A549 (cell line): ENCODE results near the gene PDGFA. TPM values are rescaled to one million over a fixed set of nuclear protein-coding genes. Genes with fewer than 3 reads are reported as not detected.
A peak's percentile ranks its signal among the peaks of the same experiment; 100 is the strongest.

ENCODE experiments used
- ATAC-seq, 2 experiments: fragments of 200-7000 bp in 1 of 2; fragments of >200 bp in 1 of 2; cut with Nextera tagmentation in 1 of 2; cut with Tn5 transposase in 1 of 2; 3 replicates each; pipeline versions ENCODE4 v1.8.0 to v1.9.1; 2018 to 2020; ENCODE audit warnings: mild to moderate bottlenecking in 1 of 2, moderate library complexity in 1 of 2
- CTCF ChIA-PET: fragments of 300-600 bp; sonication (Branson Sonifier 250); formaldehyde crosslinking; extraction: SDS; loops from one replicate; lab custom pipeline; 2021; ENCODE audit warnings: antibody characterized with exemption, inconsistent platforms; lab: Yijun Ruan, JAX
- POLR2A ChIA-PET: fragments of 350-600 bp; formaldehyde crosslinking; extraction: SDS; loops from one replicate; lab custom pipeline; 2021; ENCODE audit warnings: antibody characterized with exemption, inconsistent platforms; lab: Yijun Ruan, JAX
- DNase-seq, 2 experiments: peaks; one replicate each; pipeline versions ENCODE4 v3.0.0 to v3.0.0-alpha.2; 2011 to 2016; ENCODE audit warnings: low read depth in 1 of 2, low spot score in 1 of 2
- FAIRE-seq: peaks from 2 replicates; lab custom pipeline; 2011; peaks lifted over from hg19 to GRCh38; lab: Jason Lieb, UNC
- H3K27ac ChIP-seq, 2 experiments: fragments of >200 bp; sonication (Bioruptor Twin); formaldehyde crosslinking; 3 replicates each; pipeline ENCODE4 v1.5.1; 2016 to 2017
- H3K4me1 ChIP-seq: fragments of >200 bp; sonication (Bioruptor Twin); formaldehyde crosslinking; 3 replicates; pipeline ENCODE4 v1.6.1; 2016
- H3K4me2 ChIP-seq: fragments of >200 bp; sonication (Bioruptor Twin); formaldehyde crosslinking; 3 replicates; pipeline ENCODE4 v1.6.1; 2016
- H3K4me3 ChIP-seq: fragments of >200 bp; sonication (Bioruptor Twin); formaldehyde crosslinking; 3 replicates; pipeline ENCODE4 v1.5.1; 2016
- H3K9me3 ChIP-seq: fragments of >200 bp; sonication (Bioruptor Twin); formaldehyde crosslinking; 3 replicates; pipeline ENCODE4 v1.6.1; 2016
- EHMT2 ChIP-seq: fragments of 200-600 bp; sonication (generic); IDR thresholded peaks from 2 replicates; pipeline ENCODE4 v1.6.1; 2016; ENCODE audit warnings: antibody characterized with exemption, low read depth, mild to moderate bottlenecking, moderate library complexity
- EP300 ChIP-seq, 2 experiments: fragments of >200 bp; sonication (Bioruptor Twin); formaldehyde crosslinking; IDR thresholded peaks; 2 replicates in 1 of 2; 3 replicates in 1 of 2; pipeline ENCODE4 v1.6.1; 2016 to 2017
- FOSL2 ChIP-seq, 2 experiments: fragments of 450-650 bp in 1 of 2; fragments of >200 bp in 1 of 2; sonication (Bioruptor Twin) in 1 of 2; formaldehyde crosslinking; IDR thresholded peaks; 2 replicates each; pipeline versions ENCODE4 v1.5.0 to v1.6.1; 2016 to 2020; ENCODE audit warnings: mild to moderate bottlenecking in 1 of 2, moderate library complexity in 1 of 2
- GATA3 ChIP-seq: IDR thresholded peaks from 2 replicates; pipeline ENCODE4 v1.6.1; 2012; ENCODE audit warnings: borderline replicate concordance
- JUN ChIP-seq, 2 experiments: fragments of >200 bp; sonication (Bioruptor Twin); formaldehyde crosslinking; IDR thresholded peaks; 2 replicates in 1 of 2; 3 replicates in 1 of 2; pipeline ENCODE4 v1.6.1; 2016 to 2017
- JUNB ChIP-seq: fragments of >200 bp; sonication (Bioruptor Twin); formaldehyde crosslinking; IDR thresholded peaks from 2 replicates; pipeline ENCODE4 v1.6.1; 2016
- MAFK ChIP-seq: fragments of 450-650 bp; IDR thresholded peaks from 2 replicates; pipeline ENCODE4 v1.6.1; 2014; ENCODE audit not compliant: partially characterized antibody
- NR3C1 ChIP-seq: fragments of >200 bp; sonication (Bioruptor Twin); formaldehyde crosslinking; IDR thresholded peaks from 3 replicates; pipeline ENCODE4 v1.6.1; 2017
- PHF8 ChIP-seq: fragments of 200-600 bp; sonication (generic); IDR thresholded peaks from 2 replicates; pipeline ENCODE4 v1.6.1; 2016; ENCODE audit warnings: low read depth, mild to moderate bottlenecking, antibody characterized with exemption, moderate library complexity, borderline replicate concordance
- POLR2A ChIP-seq: IDR thresholded peaks from 2 replicates; pipeline ENCODE4 v1.6.1; 2012; ENCODE audit warnings: mild to moderate bottlenecking, low read length
- RAD21 ChIP-seq, 2 experiments: fragments of >200 bp in 1 of 2; sonication (Bioruptor Twin) in 1 of 2; formaldehyde crosslinking in 1 of 2; IDR thresholded peaks in 1 of 2; conservative IDR thresholded peaks in 1 of 2; 2 replicates in 1 of 2; 3 replicates in 1 of 2; pipeline ENCODE4 v1.6.1; 2012 to 2018; ENCODE audit warnings: inconsistent platforms in 1 of 2
- RARB ChIP-seq: fragments of 250-450 bp; sonication (Bioruptor Pico); IDR thresholded peaks from 2 replicates; pipeline ENCODE4 v1.8.0; 2021; ENCODE audit warnings: mild to moderate bottlenecking, moderate library complexity
- SMC3 ChIP-seq: fragments of >200 bp; sonication (Bioruptor Twin); formaldehyde crosslinking; IDR thresholded peaks from 3 replicates; pipeline ENCODE4 v1.6.1; 2018; ENCODE audit warnings: inconsistent platforms
- SREBF2 ChIP-seq: fragments of 450-650 bp; IDR thresholded peaks from 2 replicates; pipeline ENCODE4 v1.6.1; 2014; ENCODE audit warnings: mild to moderate bottlenecking, moderate library complexity
- TFCP2L1 ChIP-seq: fragments of 250-450 bp; sonication (Bioruptor Pico); IDR thresholded peaks from 2 replicates; pipeline ENCODE4 v1.5.0; 2021; ENCODE audit warnings: mild to moderate bottlenecking
- TP53 ChIP-seq: fragments of 250-450 bp; sonication (Bioruptor Pico); IDR thresholded peaks from 2 replicates; pipeline ENCODE4 v1.5.0; 2021; ENCODE audit warnings: mild to moderate bottlenecking, moderate library complexity
- ZNF302 ChIP-seq: fragments of 250-450 bp; sonication (Bioruptor Pico); IDR thresholded peaks from 2 replicates; pipeline ENCODE4 v1.9.0; 2021; ENCODE audit warnings: inconsistent platforms, mild to moderate bottlenecking, moderate library complexity
- ZSCAN20 ChIP-seq: fragments of 250-450 bp; sonication (Bioruptor Pico); IDR thresholded peaks from 2 replicates; pipeline ENCODE4 v1.8.0; 2022; ENCODE audit warnings: mild to moderate bottlenecking, moderate library complexity
- WGBS: methylation state at CpG from one replicate; pipeline ENCODE4 v1.1.6; 2017; ENCODE audit errors: missing lambda C conversion rate; 5-methylcytosine and 5-hydroxymethylcytosine counted together
- polyA plus RNA-seq, 4 experiments: library from polyadenylated mRNA; depleted of rRNA in 3 of 4; stranded (reverse); fragments of >200 nt; fragmentation: RNase III in 1 of 4; extraction: RNeasy Plus Mini Kit Qiagen cat#74134 plus additional on column Dnase treatment in 1 of 4; gene quantifications; 2 replicates in 3 of 4; 3 replicates in 1 of 4; pipeline ENCODE4 v1.2.3, GENCODE V29; 2011 to 2017
- TF ChIP-seq, protein P1 (sequence below): IDR thresholded peaks from 2 replicates; pipeline ENCODE4 v1.6.1; 2012; ENCODE audit warnings: low read depth, borderline replicate concordance
- TF ChIP-seq, protein P2 (sequence below): fragments of >200 bp; sonication (Bioruptor Twin); formaldehyde crosslinking; IDR thresholded peaks from 3 replicates; pipeline ENCODE4 v1.5.1; 2016
- TF ChIP-seq, protein P3 (sequence below): fragments of >200 bp; sonication (Bioruptor Twin); formaldehyde crosslinking; IDR thresholded peaks from 3 replicates; pipeline ENCODE4 v1.6.1; 2016
- TF ChIP-seq, protein P4 (sequence below): IDR thresholded peaks from 2 replicates; pipeline ENCODE4 v1.6.1; 2012
- TF ChIP-seq, protein P5 (sequence below): fragments of 450-650 bp; IDR thresholded peaks from 2 replicates; pipeline ENCODE4 v1.6.1; 2014; ENCODE audit warnings: antibody characterized with exemption

The PDGFA gene
- polyA plus RNA-seq, 2 of the 4 experiments (the other 2 are of a cell fraction): 12.8 to 14.9 TPM

DNA sequence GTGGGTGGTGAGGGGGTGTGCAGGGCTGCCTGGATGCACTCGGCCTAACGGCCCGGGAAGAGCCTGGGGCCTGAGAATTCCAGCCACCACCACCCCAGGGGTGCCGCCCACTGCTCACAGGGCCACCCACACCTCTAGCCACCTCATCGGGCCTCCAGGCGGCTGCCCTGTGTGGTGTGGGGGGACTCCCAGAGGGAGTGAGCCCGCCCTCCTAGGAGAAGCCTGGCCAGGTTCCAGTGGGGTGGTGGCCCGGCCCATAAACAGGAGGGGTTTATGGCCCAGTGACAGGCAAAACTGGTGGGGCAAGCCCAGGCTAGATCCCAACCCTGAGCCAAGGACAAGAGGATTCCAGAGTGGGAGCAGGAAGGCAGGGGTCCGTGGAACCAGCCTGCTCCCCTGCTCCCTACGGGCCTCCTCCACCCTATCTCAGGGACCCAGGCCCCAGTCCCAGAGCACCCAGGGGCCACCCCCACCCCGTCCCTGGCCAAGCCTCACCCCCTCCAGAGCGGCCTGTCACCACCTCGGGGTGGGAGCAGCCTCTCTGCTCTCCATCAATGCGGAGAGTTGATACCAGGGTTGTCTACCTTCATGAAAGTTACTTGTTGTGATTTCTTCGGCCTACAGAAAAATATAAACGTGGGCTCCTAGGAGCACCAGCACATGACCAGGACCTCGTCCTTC, 20.2 kb upstream of the PDGFA start:
- Histone ChIP-seq H3K9me3 (no peaks in the 10 kb centered on the region; the same call in 2 of the 3 replicates), H3K27ac (peak overlapping the region; percentile 90 to 96), H3K4me1 (peaks cover 56% of the 10 kb centered on the region), H3K4me3 (no peak overlapping the region), H3K4me2 (peak overlapping the region; percentile 94)
- FAIRE-seq: no peak
- ChIA-PET POLR2A (interaction anchor here (3.4 kb wide), 1 partner anchor 20 kb away, joined by 16 read pairs; the partner anchor contains the start of gene PDGFA), CTCF (interaction anchor here (0.9 to 8.5 kb wide), 3 partner anchors 10 to 207 kb away, joined by 3 to 35 read pairs (median 3); partner anchors contain the start of gene PDGFA)
- peak; percentile 94 to 96 for DNase-seq
- TF ChIP-seq TP53 (CRISPR knock-in tag) (no peak), JUNB (no peak), PHF8 (no peak), EP300 (IDR thresholded peaks at IDR 0.05) (peak; percentile 42 to 64; a peak in 2 of 5 replicates), POLR2A (peak; percentile 30; the same call in 1 of the 2 replicates), RAD21 (conservative IDR thresholded peaks at IDR 0.05 in 1 of 2, IDR thresholded peaks at IDR 0.05 in 1 of 2) (peak in 1 of 2 experiments; percentile 34; a peak in 1 of 5 replicates), SMC3 (0 out of 3 replicates have a peak, but pooled peaks have one; percentile 9), SREBF2 (no peak), TFCP2L1 (CRISPR knock-in tag) (no peak), GATA3 (peak; percentile 44; the same call in 1 of the 2 replicates), EHMT2 (no peak), ZSCAN20 (CRISPR knock-in tag) (no peak), FOSL2 (IDR thresholded peaks at IDR 0.05) (no peak), FOSL2 (CRISPR knock-in tag; IDR thresholded peaks at IDR 0.05) (peak; percentile 34), JUN (IDR thresholded peaks at IDR 0.05) (peak in 1 of 2 experiments; percentile 66; a peak in 3 of 5 replicates), RARB (CRISPR knock-in tag) (no peak), ZNF302 (CRISPR knock-in tag) (no peak), NR3C1 (no peak), MAFK (no peak)
- TF ChIP-seq, protein P1, sequence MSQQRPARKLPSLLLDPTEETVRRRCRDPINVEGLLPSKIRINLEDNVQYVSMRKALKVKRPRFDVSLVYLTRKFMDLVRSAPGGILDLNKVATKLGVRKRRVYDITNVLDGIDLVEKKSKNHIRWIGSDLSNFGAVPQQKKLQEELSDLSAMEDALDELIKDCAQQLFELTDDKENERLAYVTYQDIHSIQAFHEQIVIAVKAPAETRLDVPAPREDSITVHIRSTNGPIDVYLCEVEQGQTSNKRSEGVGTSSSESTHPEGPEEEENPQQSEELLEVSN: peak; percentile 11; the same call in 1 of the 2 replicates
- TF ChIP-seq, protein P2, sequence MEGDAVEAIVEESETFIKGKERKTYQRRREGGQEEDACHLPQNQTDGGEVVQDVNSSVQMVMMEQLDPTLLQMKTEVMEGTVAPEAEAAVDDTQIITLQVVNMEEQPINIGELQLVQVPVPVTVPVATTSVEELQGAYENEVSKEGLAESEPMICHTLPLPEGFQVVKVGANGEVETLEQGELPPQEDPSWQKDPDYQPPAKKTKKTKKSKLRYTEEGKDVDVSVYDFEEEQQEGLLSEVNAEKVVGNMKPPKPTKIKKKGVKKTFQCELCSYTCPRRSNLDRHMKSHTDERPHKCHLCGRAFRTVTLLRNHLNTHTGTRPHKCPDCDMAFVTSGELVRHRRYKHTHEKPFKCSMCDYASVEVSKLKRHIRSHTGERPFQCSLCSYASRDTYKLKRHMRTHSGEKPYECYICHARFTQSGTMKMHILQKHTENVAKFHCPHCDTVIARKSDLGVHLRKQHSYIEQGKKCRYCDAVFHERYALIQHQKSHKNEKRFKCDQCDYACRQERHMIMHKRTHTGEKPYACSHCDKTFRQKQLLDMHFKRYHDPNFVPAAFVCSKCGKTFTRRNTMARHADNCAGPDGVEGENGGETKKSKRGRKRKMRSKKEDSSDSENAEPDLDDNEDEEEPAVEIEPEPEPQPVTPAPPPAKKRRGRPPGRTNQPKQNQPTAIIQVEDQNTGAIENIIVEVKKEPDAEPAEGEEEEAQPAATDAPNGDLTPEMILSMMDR: no peak
- TF ChIP-seq, protein P3, sequence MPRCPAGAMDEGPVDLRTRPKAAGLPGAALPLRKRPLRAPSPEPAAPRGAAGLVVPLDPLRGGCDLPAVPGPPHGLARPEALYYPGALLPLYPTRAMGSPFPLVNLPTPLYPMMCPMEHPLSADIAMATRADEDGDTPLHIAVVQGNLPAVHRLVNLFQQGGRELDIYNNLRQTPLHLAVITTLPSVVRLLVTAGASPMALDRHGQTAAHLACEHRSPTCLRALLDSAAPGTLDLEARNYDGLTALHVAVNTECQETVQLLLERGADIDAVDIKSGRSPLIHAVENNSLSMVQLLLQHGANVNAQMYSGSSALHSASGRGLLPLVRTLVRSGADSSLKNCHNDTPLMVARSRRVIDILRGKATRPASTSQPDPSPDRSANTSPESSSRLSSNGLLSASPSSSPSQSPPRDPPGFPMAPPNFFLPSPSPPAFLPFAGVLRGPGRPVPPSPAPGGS: 0 out of 3 replicates have a peak, but pooled peaks have one; percentile 39
- TF ChIP-seq, protein P4, sequence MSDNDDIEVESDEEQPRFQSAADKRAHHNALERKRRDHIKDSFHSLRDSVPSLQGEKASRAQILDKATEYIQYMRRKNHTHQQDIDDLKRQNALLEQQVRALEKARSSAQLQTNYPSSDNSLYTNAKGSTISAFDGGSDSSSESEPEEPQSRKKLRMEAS: peak; percentile 57
- TF ChIP-seq, protein P5, sequence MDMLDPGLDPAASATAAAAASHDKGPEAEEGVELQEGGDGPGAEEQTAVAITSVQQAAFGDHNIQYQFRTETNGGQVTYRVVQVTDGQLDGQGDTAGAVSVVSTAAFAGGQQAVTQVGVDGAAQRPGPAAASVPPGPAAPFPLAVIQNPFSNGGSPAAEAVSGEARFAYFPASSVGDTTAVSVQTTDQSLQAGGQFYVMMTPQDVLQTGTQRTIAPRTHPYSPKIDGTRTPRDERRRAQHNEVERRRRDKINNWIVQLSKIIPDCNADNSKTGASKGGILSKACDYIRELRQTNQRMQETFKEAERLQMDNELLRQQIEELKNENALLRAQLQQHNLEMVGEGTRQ: no peak
- TF ChIP-seq, all 56 proteins: peak for 10
- WGBS: 39% methylated on average over 8 of the region's 17 CpGs
- peak; percentile 66 to 77 for ATAC-seq
